RWPE1 (cell line): ENCODE measurements around the gene PRIMPOL.
A peak's percentile ranks its signal among the peaks of the same experiment; 100 is the strongest.
"Not testable (repeated sequence)": the region's sequence is repeated elsewhere in the genome, so short reads cannot be mapped to it uniquely, and the experiment has no call there.

ENCODE experiments used
- CTCF ChIA-PET: fragments of 350-600 bp; sonication (Branson Sonifier 250); formaldehyde crosslinking; extraction: SDS; loops from one replicate; lab custom pipeline; 2021; lab: Yijun Ruan, JAX
- POLR2A ChIA-PET: fragments of 400-600 bp; formaldehyde crosslinking; extraction: SDS; loops from one replicate; lab custom pipeline; 2020; ENCODE audit warnings: antibody characterized with exemption; ENCODE audit not compliant: low non-redundant PET; lab: Yijun Ruan, JAX
- DNase-seq: peaks from one replicate; pipeline ENCODE4 v3.0.0; 2012; ENCODE audit warnings: low spot score
- H3K27ac ChIP-seq: fragments of 450-650 bp; 2 replicates; pipeline ENCODE4 v1.5.1; 2017
- CTCF ChIP-seq: fragments of 450-650 bp; conservative IDR thresholded peaks from 2 replicates; pipeline ENCODE4 v1.5.1; 2017; ENCODE audit warnings: low read depth, mild to moderate bottlenecking

The PRIMPOL gene

GRCh38 chr4:184655889-184656869, 6.6 kb downstream of the PRIMPOL start:
- CTCF ChIA-PET, result no interaction called here

GRCh38 chr4:184657144-184657543, 7.6 kb downstream of the PRIMPOL start:
- no peak for TF ChIP-seq CTCF
- DNase-seq, result no peak
- POLR2A ChIA-PET, result no interaction called here
- no peak overlapping the region for H3K27ac ChIP-seq
- CTCF ChIA-PET, result interaction anchor here (0.7 kb wide), 1 partner anchor 277 kb away, joined by 3 read pairs; no protein-coding TSS in a partner anchor

More at GRCh38 chr4:184655889-184656869, 6.6 kb downstream of the PRIMPOL start:
- TF ChIP-seq CTCF, result no peak
- H3K27ac ChIP-seq, result no peak overlapping the region
- DNase-seq, result no peak
- POLR2A ChIA-PET, result no interaction called here

- DNase-seq, H3K27ac ChIP-seq, POLR2A ChIA-PET: not testable (repeated sequence)
- CTCF ChIA-PET, result interaction anchor here (0.7 kb wide), 1 partner anchor 278 kb away, joined by 3 read pairs; no protein-coding TSS in a partner anchor
Measured at GRCh38 chr4:184657820-184658219, 8.3 kb downstream of the PRIMPOL start.

GRCh38 chr4:184660978-184661377, 11.4 kb downstream of the PRIMPOL start:
- no peak for DNase-seq
- H3K27ac ChIP-seq, result no peak overlapping the region
- no peak for TF ChIP-seq CTCF
- ChIA-PET CTCF (interaction anchor here (0.6 kb wide), 1 partner anchor 514 kb away, joined by 3 read pairs; no protein-coding TSS in a partner anchor), POLR2A (no interaction called here)

- ChIA-PET POLR2A (interaction anchor here (0.6 kb wide), 1 partner anchor 13 kb away, joined by 6 read pairs; the partner anchor contains the start of gene PRIMPOL), CTCF (no interaction called here)
- DNase-seq, result no peak
- H3K27ac ChIP-seq, result no peak overlapping the region
- no peak for TF ChIP-seq CTCF
Measured at GRCh38 chr4:184662236-184662635, 12.7 kb downstream of the PRIMPOL start.

- DNase-seq, result peak; percentile 29
- no peak for TF ChIP-seq CTCF
- no peak overlapping the region for H3K27ac ChIP-seq
- CTCF ChIA-PET, result no interaction called here
- POLR2A ChIA-PET, result no interaction called here
Measured at GRCh38 chr4:184664445-184665210, 15.1 kb downstream of the PRIMPOL start.
